B cell (primary cell): ENCODE measurements around the gene PYDC1. TPM values are rescaled to one million over a fixed set of nuclear protein-coding genes. Genes with fewer than 3 reads are reported as not detected.
"Not testable (repeated sequence)": the region's sequence is repeated elsewhere in the genome, so short reads cannot be mapped to it uniquely, and the experiment has no call there.

Source experiments
- ATAC-seq: fragments of 200-7000 bp; cut with Tn5 transposase; one replicate; pipeline ENCODE4 v1.10.0; 2021; ENCODE audit warnings: low read depth, mild to moderate bottlenecking, moderate number of reproducible peaks, moderate library complexity
- CTCF ChIA-PET: fragments of 350-600 bp; sonication (Branson Sonifier 250); formaldehyde crosslinking; loops from one replicate; lab custom pipeline; 2021; ENCODE audit warnings: antibody characterized with exemption, inconsistent platforms; lab: Charles Lee
- POLR2A ChIA-PET: fragments of 350-600 bp; sonication (Branson Sonifier 250); formaldehyde crosslinking; loops from one replicate; lab custom pipeline; 2021; ENCODE audit warnings: antibody characterized with exemption; lab: Charles Lee
- DNase-seq: peaks from one replicate; pipeline ENCODE4 v3.0.0; 2013
- H2AFZ ChIP-seq: 2 replicates; pipeline ENCODE4 v1.6.1; 2012; ENCODE audit warnings: mild to moderate bottlenecking, low read depth, low read length; ENCODE audit not compliant: insufficient read depth, poor library complexity, severe bottlenecking
- H3K27ac ChIP-seq, 2 donors: 1 replicate in 1 of 2; 2 replicates in 1 of 2; pipeline ENCODE4 v1.5.1; 2012 to 2013; ENCODE audit warnings: low read length in 2 of 2, mild to moderate bottlenecking in 2 of 2, moderate library complexity in 1 of 2
- H3K27me3 ChIP-seq, 4 experiments: fragments of 200-600 bp in 1 of 4; sonication (generic) in 1 of 4; replicated peaks in 1 of 4; 1 replicate in 2 of 4; 2 replicates in 2 of 4; pipeline versions ENCODE4 v1.6.1 to v1.7.0; 2013 to 2016; ENCODE audit warnings: low read length in 3 of 4, mild to moderate bottlenecking in 2 of 4, mixed read lengths in 1 of 4, moderate library complexity in 1 of 4; ENCODE audit not compliant: insufficient read depth in 4 of 4, control insufficient read depth in 3 of 4; ENCODE audit errors: control extremely low read depth in 1 of 4
- H3K36me3 ChIP-seq, 2 experiments: replicated peaks in 1 of 2; 1 replicate in 1 of 2; 2 replicates in 1 of 2; pipeline versions ENCODE4 v1.6.1 to v1.7.1; 2013; ENCODE audit warnings: low read length in 1 of 2; ENCODE audit not compliant: insufficient read depth in 2 of 2, control insufficient read depth in 1 of 2; ENCODE audit errors: control extremely low read depth in 1 of 2, extremely low read depth in 1 of 2
- H3K4me1 ChIP-seq, 2 donors: fragments of 200-600 bp in 1 of 2; sonication (generic) in 1 of 2; 1 replicate in 1 of 2; 2 replicates in 1 of 2; pipeline versions ENCODE4 v1.5.1 to v1.6.1; 2013 to 2017; ENCODE audit warnings: low read length in 2 of 2; ENCODE audit not compliant: control insufficient read depth in 2 of 2, insufficient read depth in 2 of 2
- H3K4me2 ChIP-seq: replicated peaks from 2 replicates; pipeline ENCODE3; 2012; ENCODE audit warnings: mild to moderate bottlenecking, low read depth, low read length; ENCODE audit not compliant: poor library complexity, severe bottlenecking
- H3K4me3 ChIP-seq, 5 experiments: fragments of 200-600 bp in 1 of 5; sonication (generic) in 1 of 5; 1 replicate in 3 of 5; 2 replicates in 2 of 5; pipeline versions ENCODE4 v1.5.1 to v1.7.0; 2011 to 2016; ENCODE audit warnings: low read length in 4 of 5, mild to moderate bottlenecking in 4 of 5, low read depth in 2 of 5, control low read depth in 1 of 5, moderate library complexity in 1 of 5; ENCODE audit not compliant: insufficient read depth in 1 of 5; ENCODE audit errors: control extremely low read depth in 1 of 5, extremely low read depth in 1 of 5
- H3K79me2 ChIP-seq: fragments of 200-600 bp; sonication (generic); one replicate; pipeline ENCODE4 v1.6.0; 2016; ENCODE audit warnings: low read length; ENCODE audit not compliant: control insufficient read depth, insufficient read depth
- H3K9ac ChIP-seq: fragments of 200-600 bp; sonication (generic); 2 replicates; pipeline ENCODE4 v1.6.1; 2017; ENCODE audit warnings: mild to moderate bottlenecking, low read length, moderate library complexity
- H3K9me3 ChIP-seq, 3 donors: one replicate each; pipeline versions ENCODE4 v1.6.1 to v1.7.1; 2013; ENCODE audit warnings: low read length in 2 of 3; ENCODE audit not compliant: control insufficient read depth in 2 of 3, insufficient read depth in 1 of 3; ENCODE audit errors: control extremely low read depth in 1 of 3
- H4K20me1 ChIP-seq: 2 replicates; pipeline ENCODE4 v1.6.0; 2012; ENCODE audit warnings: mild to moderate bottlenecking, low read length; ENCODE audit not compliant: insufficient read depth, control insufficient read depth, poor library complexity, severe bottlenecking
- H3K27ac Mint-ChIP-seq: one replicate; pipeline ENCODE4 v1.8.0; 2021; ENCODE audit warnings: mixed read lengths
- H3K27me3 Mint-ChIP-seq: one replicate; pipeline ENCODE4 v1.8.0; 2021; ENCODE audit warnings: mixed read lengths
- H3K4me1 Mint-ChIP-seq: one replicate; pipeline ENCODE4 v1.8.0; 2021; ENCODE audit warnings: mixed read lengths
- H3K4me3 Mint-ChIP-seq: one replicate; pipeline ENCODE4 v1.8.0; 2021; ENCODE audit warnings: mixed read lengths
- H3K9me3 Mint-ChIP-seq: one replicate; pipeline ENCODE4 v1.8.0; 2022; ENCODE audit warnings: mixed read lengths; ENCODE audit not compliant: insufficient read depth
- CTCF ChIP-seq: fragments of 200-600 bp; IDR thresholded peaks from one replicate; pipeline ENCODE4 v1.8.0; 2022; ENCODE audit warnings: antibody characterized with exemption, mild to moderate bottlenecking
- EZH2 ChIP-seq: IDR thresholded peaks from 2 replicates; pipeline ENCODE4 v1.6.1; 2012; ENCODE audit warnings: borderline replicate concordance, low read depth, mild to moderate bottlenecking, moderate library complexity, low read length; ENCODE audit not compliant: insufficient read depth, poor library complexity, severe bottlenecking
- WGBS: methylation state at CpG from one replicate; pipeline ENCODE4 v1.1.5; 2013; ENCODE audit warnings: missing lambda C conversion rate; ENCODE audit not compliant: insufficient coverage; 5-methylcytosine and 5-hydroxymethylcytosine counted together
- intact Hi-C: fragments of 100-400 bp; cut with micrococcal nuclease; formaldehyde crosslinking; loops from one replicate; pipeline ENCODE4 v1.10.0; 2022
- polyA plus RNA-seq: library from polyadenylated mRNA; depleted of rRNA; stranded (reverse); fragments of >200 nt; gene quantifications from 2 replicates; pipeline ENCODE4 v1.2.3, GENCODE V29; 2012
- total RNA-seq, 2 donors: library from RNA; stranded (reverse); fragments of 120-200 nt in 1 of 2; gene quantifications; 1 replicate in 1 of 2; 2 replicates in 1 of 2; pipeline versions ENCODE4 v1.2.3 to v1.2.4, GENCODE V29; 2013 to 2022

The PYDC1 gene
- total and polyA plus RNA-seq, 2 donors (not counting 1 experiment from before 2014, with no cell fraction given), result not detected

DNA sequence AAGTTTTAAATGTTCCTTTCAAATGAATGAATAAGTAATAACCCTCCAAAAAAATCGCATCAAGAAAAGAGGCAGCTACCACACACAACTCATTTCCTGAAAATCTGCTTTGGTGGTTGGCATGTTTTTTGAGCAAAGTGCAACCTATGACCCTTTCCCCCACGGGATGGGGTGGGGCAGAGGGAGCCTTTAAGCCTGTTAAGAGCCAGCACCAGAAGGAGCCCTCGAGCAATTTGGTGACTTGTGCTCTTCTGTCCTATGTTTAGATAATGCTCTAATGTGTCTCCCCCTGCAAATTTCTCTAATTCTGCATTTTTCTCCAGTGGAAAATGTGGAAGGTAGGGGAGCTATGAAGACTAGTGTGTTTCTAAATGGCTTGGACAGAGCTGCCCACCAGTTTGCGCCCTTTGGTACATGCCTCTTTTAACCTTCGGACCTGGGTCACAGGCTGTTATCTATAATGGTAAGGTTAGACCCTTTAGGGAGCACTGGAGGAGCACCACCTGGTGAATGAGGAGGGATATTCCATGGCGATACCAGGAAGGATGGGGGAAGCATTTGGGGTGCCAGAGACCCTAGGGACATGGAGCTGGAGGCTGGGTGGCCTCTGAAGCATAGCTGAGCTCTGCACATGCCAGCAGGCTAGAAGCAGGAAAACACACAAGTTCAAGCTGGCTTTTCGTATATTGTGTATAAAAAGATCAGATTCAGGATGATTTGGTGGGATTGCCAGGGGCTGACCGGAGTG, 15.9 kb downstream of the PYDC1 start:
- Histone ChIP-seq H3K79me2 (peaks cover 15% of the 10 kb centered on the region), H2AFZ (no peak overlapping the region), H4K20me1 (peaks cover 38% of the 10 kb centered on the region), H3K9me3 (peaks cover 0 to 4% (median 0%) of the 10 kb centered on the region in 3 donors), H3K4me3 (peak overlapping the region; percentile 43 to 86 (median 78)), H3K4me1 (peaks cover 32 to 48% of the 10 kb centered on the region in 2 donors), H3K9ac (peak overlapping the region; percentile 78), H3K27me3 (no peaks in the 10 kb centered on the region), H3K4me2 (peak overlapping the region; percentile 90), H3K36me3 (peaks cover 0 to 20% of the 10 kb centered on the region in 2 experiments), H3K27ac (peak overlapping the region; percentile 62 to 73)
- ATAC-seq (peak; percentile 38), DNase-seq (peak; percentile 64)
- H3K27ac Mint-ChIP-seq, result peak overlapping the region; percentile 95
- peaks cover 57% of the 10 kb centered on the region for H3K4me1 Mint-ChIP-seq
- ChIA-PET CTCF (interaction anchor here (0.7 to 4.0 kb wide), 8 partner anchors 14 to 259 kb away, joined by 3 to 35 read pairs (median 6); partner anchors contain the start of genes PYDC1, TRIM72 and ZNF843), POLR2A (interaction anchor here (0.5 to 3.9 kb wide), 7 partner anchors 10 to 1538 kb away, joined by 3 to 36 read pairs (median 7); partner anchors contain the start of genes FUS and KAT8)
- 69% methylated on average over 5 of the region's 8 CpGs for WGBS
- H3K9me3 Mint-ChIP-seq, result no peaks in the 10 kb centered on the region
- intact Hi-C loops, result loop anchor here (1.0 to 5.0 kb wide), 7 partner anchors 14 to 256 kb away; partner anchors contain the start of genes ARMC5, FUS, TRIM72 and ZNF843
- H3K27me3 Mint-ChIP-seq, result no peaks in the 10 kb centered on the region
- H3K4me3 Mint-ChIP-seq, result peak overlapping the region; percentile 92
- TF ChIP-seq EZH2 (no peak), CTCF (no peak)

- Histone ChIP-seq H4K20me1 (peaks cover 43% of the 10 kb centered on the region), H3K36me3 (peaks cover 0 to 28% of the 10 kb centered on the region in 2 experiments), H3K4me2 (peak overlapping the region; percentile 90), H3K4me1 (peaks cover 32 to 48% of the 10 kb centered on the region in 2 donors), H3K79me2 (peaks cover 15% of the 10 kb centered on the region)
- not testable (repeated sequence) for H3K9me3 ChIP-seq, H3K9me3 Mint-ChIP-seq, DNase-seq, H3K4me3 ChIP-seq, H3K27me3 Mint-ChIP-seq, H2AFZ ChIP-seq, H3K27ac ChIP-seq, H3K27me3 ChIP-seq, H3K9ac ChIP-seq, ATAC-seq
- H3K4me3 Mint-ChIP-seq, result peak overlapping the region; percentile 57
- CTCF ChIA-PET, result interaction anchor here (1.1 to 4.0 kb wide), 3 partner anchors 15 to 132 kb away, joined by 3 to 35 read pairs (median 21); partner anchors contain the start of genes PYDC1 and TRIM72
- intact Hi-C loops, result loop anchor here (2.0 to 5.0 kb wide), 5 partner anchors 15 to 257 kb away; partner anchors contain the start of genes ARMC5, TRIM72 and ZNF843
- peak overlapping the region; percentile 68 for H3K27ac Mint-ChIP-seq
- peaks cover 56% of the 10 kb centered on the region for H3K4me1 Mint-ChIP-seq
- 89% methylated on average over 8 of the region's 8 CpGs for WGBS
- POLR2A ChIA-PET, result interaction anchor here (0.5 to 3.9 kb wide), 4 partner anchors 13 to 83 kb away, joined by 4 to 36 read pairs (median 8); partner anchors contain the start of genes FUS and KAT8
Observed at GRCh38 chr16:31200111-31200510, 16.8 kb downstream of the PYDC1 start.
